ENCODE measurements around the gene AGER. TPM values are rescaled to one million over a fixed set of nuclear protein-coding genes. Genes with fewer than 3 reads are reported as not detected.

Gene AGER
- polyA plus RNA-seq, 1 of the 3 experiments (the other 2 are of a cell fraction), result 3.5 TPM

DNA sequence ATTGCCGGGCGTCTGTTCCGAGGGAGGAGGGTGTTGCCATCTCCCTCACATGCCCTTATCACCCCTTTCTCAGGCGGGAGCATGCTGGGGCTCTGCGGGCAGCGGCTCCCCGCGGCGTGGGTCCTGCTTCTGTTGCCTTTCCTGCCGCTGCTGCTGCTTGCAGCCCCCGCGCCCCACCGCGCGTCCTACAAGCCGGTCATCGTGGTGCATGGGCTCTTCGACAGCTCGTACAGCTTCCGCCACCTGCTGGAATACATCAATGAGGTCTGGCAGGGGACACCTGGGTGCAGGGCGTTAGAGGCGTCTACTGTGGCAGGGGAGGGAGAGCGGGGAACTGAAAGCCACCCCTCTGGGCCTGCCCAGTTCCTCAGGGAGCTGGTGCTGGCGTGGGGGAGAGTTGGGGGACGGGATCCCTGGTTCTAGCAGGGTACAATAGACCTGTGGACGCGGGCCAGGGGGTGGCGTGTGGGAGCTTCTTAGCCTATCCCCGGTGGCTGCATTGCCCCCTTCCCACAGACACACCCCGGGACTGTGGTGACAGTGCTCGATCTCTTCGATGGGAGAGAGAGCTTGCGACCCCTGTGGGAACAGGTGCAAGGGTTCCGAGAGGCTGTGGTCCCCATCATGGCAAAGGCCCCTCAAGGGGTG is 29.4 kb downstream of the AGER start (continued):
- TF ChIP-seq, protein P1, sequence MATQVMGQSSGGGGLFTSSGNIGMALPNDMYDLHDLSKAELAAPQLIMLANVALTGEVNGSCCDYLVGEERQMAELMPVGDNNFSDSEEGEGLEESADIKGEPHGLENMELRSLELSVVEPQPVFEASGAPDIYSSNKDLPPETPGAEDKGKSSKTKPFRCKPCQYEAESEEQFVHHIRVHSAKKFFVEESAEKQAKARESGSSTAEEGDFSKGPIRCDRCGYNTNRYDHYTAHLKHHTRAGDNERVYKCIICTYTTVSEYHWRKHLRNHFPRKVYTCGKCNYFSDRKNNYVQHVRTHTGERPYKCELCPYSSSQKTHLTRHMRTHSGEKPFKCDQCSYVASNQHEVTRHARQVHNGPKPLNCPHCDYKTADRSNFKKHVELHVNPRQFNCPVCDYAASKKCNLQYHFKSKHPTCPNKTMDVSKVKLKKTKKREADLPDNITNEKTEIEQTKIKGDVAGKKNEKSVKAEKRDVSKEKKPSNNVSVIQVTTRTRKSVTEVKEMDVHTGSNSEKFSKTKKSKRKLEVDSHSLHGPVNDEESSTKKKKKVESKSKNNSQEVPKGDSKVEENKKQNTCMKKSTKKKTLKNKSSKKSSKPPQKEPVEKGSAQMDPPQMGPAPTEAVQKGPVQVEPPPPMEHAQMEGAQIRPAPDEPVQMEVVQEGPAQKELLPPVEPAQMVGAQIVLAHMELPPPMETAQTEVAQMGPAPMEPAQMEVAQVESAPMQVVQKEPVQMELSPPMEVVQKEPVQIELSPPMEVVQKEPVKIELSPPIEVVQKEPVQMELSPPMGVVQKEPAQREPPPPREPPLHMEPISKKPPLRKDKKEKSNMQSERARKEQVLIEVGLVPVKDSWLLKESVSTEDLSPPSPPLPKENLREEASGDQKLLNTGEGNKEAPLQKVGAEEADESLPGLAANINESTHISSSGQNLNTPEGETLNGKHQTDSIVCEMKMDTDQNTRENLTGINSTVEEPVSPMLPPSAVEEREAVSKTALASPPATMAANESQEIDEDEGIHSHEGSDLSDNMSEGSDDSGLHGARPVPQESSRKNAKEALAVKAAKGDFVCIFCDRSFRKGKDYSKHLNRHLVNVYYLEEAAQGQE (IDR thresholded peaks at IDR 0.05; ENCODE audit: low read depth, low read length), result no peak
- TF ChIP-seq, protein P2, sequence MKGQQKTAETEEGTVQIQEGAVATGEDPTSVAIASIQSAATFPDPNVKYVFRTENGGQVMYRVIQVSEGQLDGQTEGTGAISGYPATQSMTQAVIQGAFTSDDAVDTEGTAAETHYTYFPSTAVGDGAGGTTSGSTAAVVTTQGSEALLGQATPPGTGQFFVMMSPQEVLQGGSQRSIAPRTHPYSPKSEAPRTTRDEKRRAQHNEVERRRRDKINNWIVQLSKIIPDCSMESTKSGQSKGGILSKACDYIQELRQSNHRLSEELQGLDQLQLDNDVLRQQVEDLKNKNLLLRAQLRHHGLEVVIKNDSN (IDR thresholded peaks at IDR 0.05; ENCODE audit: borderline replicate concordance, low read depth), result no peak

DNA sequence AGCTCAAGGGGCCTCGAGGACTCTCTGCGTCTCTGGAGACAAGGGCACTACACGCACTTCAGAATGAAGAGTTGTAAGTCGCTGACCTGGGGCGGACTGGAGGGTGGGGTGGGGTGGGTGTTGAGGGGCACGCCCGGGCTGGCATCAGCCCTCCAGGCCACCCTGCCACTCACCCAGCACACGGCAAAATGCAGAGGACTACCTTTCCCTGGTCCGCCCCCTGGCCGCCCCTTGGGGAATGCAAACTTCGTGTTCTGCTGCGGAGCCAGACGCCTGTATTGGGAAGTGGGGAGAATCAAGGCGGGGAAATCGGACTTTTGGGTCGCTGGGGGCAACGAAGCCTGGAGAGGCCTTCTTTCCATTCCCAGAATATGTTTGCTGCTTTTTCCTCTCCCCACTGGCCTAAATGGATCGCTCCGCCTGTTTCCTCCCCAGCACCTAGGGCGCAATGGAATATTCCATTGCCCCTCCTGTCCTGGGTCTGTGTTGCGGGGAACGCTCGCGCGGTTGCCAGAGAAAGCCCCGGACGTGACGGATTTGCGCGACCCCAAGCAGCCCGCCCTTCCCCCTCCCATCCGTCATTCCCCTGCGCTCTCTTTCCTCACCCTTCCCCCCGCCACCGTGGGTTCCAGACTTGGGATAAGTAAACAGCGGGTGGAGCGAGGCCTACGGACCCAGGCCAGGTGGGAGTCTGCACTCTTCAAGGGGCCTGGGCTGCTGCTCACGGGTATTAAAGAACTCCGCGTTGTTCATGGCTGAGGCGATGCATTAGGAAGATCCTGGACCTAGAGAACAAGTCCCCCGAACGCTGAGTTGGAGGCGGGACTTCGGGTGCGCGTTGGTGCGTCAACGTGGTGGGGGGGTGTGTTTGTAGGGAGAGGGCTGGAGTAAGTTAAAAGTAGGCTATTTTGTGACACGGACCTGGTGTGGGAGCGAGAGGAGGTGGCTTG is 30.2 kb downstream of the AGER start, which contains the start of gene PPT2:
PPT2 (plus strand) TSS at position 578 of the 950 bp plus-strand sequence. CDS start 454 bp downstream, outside the sequence.
- peaks cover 13 to 31% of the 10 kb centered on the region in 2 experiments; a peak in 3 of 4 replicates for H3K4me1 ChIP-seq (ENCODE audit: control insufficient read depth in 1 of 2, insufficient read depth in 2 of 2, low read depth in 1 of 2, low read length in 1 of 2)
- no peaks in the 10 kb centered on the region for H3K9me2 ChIP-seq
- no peaks in the 10 kb centered on the region for H3K27me3 ChIP-seq (ENCODE audit: insufficient read depth)
- peaks cover 4% of the 10 kb centered on the region for H3F3A ChIP-seq (replicated peaks; ENCODE audit: insufficient read depth)
- POLR2A ChIA-PET, result interaction anchor here (0.6 to 1.2 kb wide), 2 partner anchors 24 to 42 kb away, joined by 3 to 5 read pairs; partner anchors contain the start of gene FKBPL
- peak within 1 kb of the TSS; percentile 84 for H3K9ac ChIP-seq
- H3K4me3 ChIP-seq (ENCODE audit: low read depth in 2 of 2, low read length in 1 of 2), result peak within 1 kb of the TSS; percentile 75 to 81
- peak; percentile 95 for DNase-seq
- peaks cover 19% of the 10 kb centered on the region for H3K79me2 ChIP-seq (ENCODE audit: insufficient read depth)
- H3K4me2 ChIP-seq, result peak within 1 kb of the TSS; percentile 94
- no peaks in the 10 kb centered on the region for H4K20me1 ChIP-seq (ENCODE audit: insufficient read depth)
- peak within 1 kb of the TSS; percentile 86 to 95 for H3K27ac ChIP-seq (ENCODE audit: low read depth in 2 of 2, low read length in 1 of 2)
- no peaks in the 10 kb centered on the region for H3K9me3 ChIP-seq
- H3K36me3 ChIP-seq (replicated peaks in 1 of 2; ENCODE audit: control insufficient read depth in 1 of 2, insufficient read depth in 2 of 2, low read length in 1 of 2), result peaks cover 14 to 22% of the 10 kb centered on the region in 2 experiments
- under 1% methylated on average over 42 of the region's 52 CpGs for WGBS (ENCODE audit: low lambda C conversion rate)
- CTCF ChIA-PET, result interaction anchor here (0.6 to 1.3 kb wide), 12 partner anchors 9 to 108 kb away, joined by 3 to 30 read pairs (median 4); partner anchors contain the start of gene EGFL8
- H2AFZ ChIP-seq (ENCODE audit: low read depth), result peak within 1 kb of the TSS; percentile 87
- TF ChIP-seq TAF1 (IDR thresholded peaks at IDR 0.05; ENCODE audit: borderline replicate concordance, low read depth, low read length) (peak; percentile 44), YY1 (IDR thresholded peaks at IDR 0.05; ENCODE audit: low read depth) (0 out of 2 replicates have a peak, but pooled peaks have one; percentile 55), POLR2AphosphoS5 (IDR thresholded peaks at IDR 0.05; ENCODE audit: low read depth, low read length) (peak; percentile 64; the same call in 1 of the 2 replicates), SIN3A (IDR thresholded peaks at IDR 0.05; ENCODE audit: borderline replicate concordance, low read depth, low read length) (peak; percentile 91), MXI1 (IDR thresholded peaks at IDR 0.05; ENCODE audit: low read depth, low read length) (peak; percentile 64; the same call in 1 of the 2 replicates), RAD21 (IDR thresholded peaks at IDR 0.05; ENCODE audit: low read length) (no peak; the same call in 1 of the 2 replicates), CHD2 (IDR thresholded peaks at IDR 0.05; ENCODE audit: low read length, partially characterized antibody) (peak; percentile 98), TCF12 (IDR thresholded peaks at IDR 0.05) (peak; percentile 40; the same call in 1 of the 2 replicates), EZH2phosphoT487 (IDR thresholded peaks at IDR 0.05; ENCODE audit: borderline replicate concordance, low read depth) (no peak)
- TF ChIP-seq, protein P3, sequence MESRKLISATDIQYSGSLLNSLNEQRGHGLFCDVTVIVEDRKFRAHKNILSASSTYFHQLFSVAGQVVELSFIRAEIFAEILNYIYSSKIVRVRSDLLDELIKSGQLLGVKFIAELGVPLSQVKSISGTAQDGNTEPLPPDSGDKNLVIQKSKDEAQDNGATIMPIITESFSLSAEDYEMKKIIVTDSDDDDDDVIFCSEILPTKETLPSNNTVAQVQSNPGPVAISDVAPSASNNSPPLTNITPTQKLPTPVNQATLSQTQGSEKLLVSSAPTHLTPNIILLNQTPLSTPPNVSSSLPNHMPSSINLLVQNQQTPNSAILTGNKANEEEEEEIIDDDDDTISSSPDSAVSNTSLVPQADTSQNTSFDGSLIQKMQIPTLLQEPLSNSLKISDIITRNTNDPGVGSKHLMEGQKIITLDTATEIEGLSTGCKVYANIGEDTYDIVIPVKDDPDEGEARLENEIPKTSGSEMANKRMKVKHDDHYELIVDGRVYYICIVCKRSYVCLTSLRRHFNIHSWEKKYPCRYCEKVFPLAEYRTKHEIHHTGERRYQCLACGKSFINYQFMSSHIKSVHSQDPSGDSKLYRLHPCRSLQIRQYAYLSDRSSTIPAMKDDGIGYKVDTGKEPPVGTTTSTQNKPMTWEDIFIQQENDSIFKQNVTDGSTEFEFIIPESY (IDR thresholded peaks at IDR 0.05; ENCODE audit: borderline replicate concordance, low read depth), result peak; percentile 75; the same call in 1 of the 2 replicates
- TF ChIP-seq, protein P4, sequence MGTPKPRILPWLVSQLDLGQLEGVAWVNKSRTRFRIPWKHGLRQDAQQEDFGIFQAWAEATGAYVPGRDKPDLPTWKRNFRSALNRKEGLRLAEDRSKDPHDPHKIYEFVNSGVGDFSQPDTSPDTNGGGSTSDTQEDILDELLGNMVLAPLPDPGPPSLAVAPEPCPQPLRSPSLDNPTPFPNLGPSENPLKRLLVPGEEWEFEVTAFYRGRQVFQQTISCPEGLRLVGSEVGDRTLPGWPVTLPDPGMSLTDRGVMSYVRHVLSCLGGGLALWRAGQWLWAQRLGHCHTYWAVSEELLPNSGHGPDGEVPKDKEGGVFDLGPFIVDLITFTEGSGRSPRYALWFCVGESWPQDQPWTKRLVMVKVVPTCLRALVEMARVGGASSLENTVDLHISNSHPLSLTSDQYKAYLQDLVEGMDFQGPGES (IDR thresholded peaks at IDR 0.05; ENCODE audit: low read depth, low read length), result no peak
- TF ChIP-seq, protein P1 (IDR thresholded peaks at IDR 0.05; ENCODE audit: low read depth, low read length), result no peak
